Smooth muscle cell (in vitro differentiated cells): ENCODE measurements around the gene INPP5A. TPM values are rescaled to one million over a fixed set of nuclear protein-coding genes. Genes with fewer than 3 reads are reported as not detected.
"Not testable (repeated sequence)": the region's sequence is repeated elsewhere in the genome, so short reads cannot be mapped to it uniquely, and the experiment has no call there.

Experiments
- DNase-seq: peaks from one replicate; lab custom pipeline; 2025; ENCODE audit not compliant: unreplicated experiment; lab: John Stamatoyannopoulos, UW
- H2AFZ ChIP-seq: fragments of 200-600 bp; sonication (generic); 2 replicates; pipeline ENCODE4 v1.6.0; 2016; ENCODE audit warnings: antibody characterized with exemption, low read depth, mild to moderate bottlenecking
- H3F3A ChIP-seq: fragments of 200-600 bp; sonication (generic); 2 replicates; pipeline ENCODE4 v1.6.0; 2017; ENCODE audit warnings: antibody characterized with exemption, low read depth
- H3K27ac ChIP-seq: fragments of 200-600 bp; sonication (generic); 2 replicates; pipeline ENCODE4 v1.5.1; 2016; ENCODE audit warnings: low read depth, mild to moderate bottlenecking
- H3K27me3 ChIP-seq: fragments of 200-600 bp; sonication (generic); 2 replicates; pipeline ENCODE4 v1.6.1; 2016; ENCODE audit warnings: low read depth, mild to moderate bottlenecking
- H3K36me3 ChIP-seq: fragments of 200-600 bp; sonication (generic); 2 replicates; pipeline ENCODE4 v1.5.1; 2016; ENCODE audit warnings: low read depth
- H3K4me1 ChIP-seq: fragments of 200-600 bp; sonication (generic); 2 replicates; pipeline ENCODE4 v1.5.1; 2016; ENCODE audit warnings: low read depth
- H3K4me2 ChIP-seq: fragments of 200-600 bp; sonication (generic); 2 replicates; pipeline ENCODE4 v1.6.0; 2016; ENCODE audit warnings: mild to moderate bottlenecking
- H3K4me3 ChIP-seq: fragments of 200-600 bp; sonication (generic); 2 replicates; pipeline ENCODE4 v1.5.1; 2016; ENCODE audit warnings: mild to moderate bottlenecking
- H3K79me2 ChIP-seq: fragments of 200-600 bp; sonication (generic); 2 replicates; pipeline ENCODE4 v1.6.0; 2016; ENCODE audit warnings: low read depth, mild to moderate bottlenecking
- H3K9ac ChIP-seq: fragments of 200-600 bp; sonication (generic); 2 replicates; pipeline ENCODE4 v1.6.0; 2016; ENCODE audit warnings: low read depth
- H3K9me3 ChIP-seq: fragments of 200-600 bp; sonication (generic); replicated peaks from 2 replicates; pipeline ENCODE4 v1.5.1; 2016; ENCODE audit warnings: low read depth
- H4K20me1 ChIP-seq: fragments of 200-600 bp; sonication (generic); 2 replicates; pipeline ENCODE4 v1.6.0; 2016; ENCODE audit warnings: low read depth
- WGBS: methylation state at CpG from one replicate; pipeline ENCODE4 v1.1.7; 2016; ENCODE audit warnings: low lambda C conversion rate; 5-methylcytosine and 5-hydroxymethylcytosine counted together
- polyA plus RNA-seq: library from polyadenylated mRNA; unstranded; fragments of >200 nt; fragmentation: Nextera tagmentation; extraction: Ambion mirVana; gene quantifications from 2 replicates; pipeline ENCODE4 v1.2.1, GENCODE V29; 2016
- total RNA-seq: library from RNA; depleted of rRNA; stranded (reverse); fragments of >200 nt; gene quantifications from 2 replicates; pipeline ENCODE4 v1.2.3, GENCODE V29; 2014
- TF ChIP-seq, protein P1 (sequence below): fragments of 200-600 bp; sonication (generic); IDR thresholded peaks from 2 replicates; pipeline ENCODE4 v1.5.1; 2017; ENCODE audit warnings: borderline replicate concordance, mild to moderate bottlenecking, antibody characterized with exemption; ENCODE audit not compliant: insufficient read depth, poor library complexity, severe bottlenecking

The INPP5A gene
- total and polyA plus RNA-seq, 2 experiments from 2014 or later: 48.0 to 55.9 TPM

DNA sequence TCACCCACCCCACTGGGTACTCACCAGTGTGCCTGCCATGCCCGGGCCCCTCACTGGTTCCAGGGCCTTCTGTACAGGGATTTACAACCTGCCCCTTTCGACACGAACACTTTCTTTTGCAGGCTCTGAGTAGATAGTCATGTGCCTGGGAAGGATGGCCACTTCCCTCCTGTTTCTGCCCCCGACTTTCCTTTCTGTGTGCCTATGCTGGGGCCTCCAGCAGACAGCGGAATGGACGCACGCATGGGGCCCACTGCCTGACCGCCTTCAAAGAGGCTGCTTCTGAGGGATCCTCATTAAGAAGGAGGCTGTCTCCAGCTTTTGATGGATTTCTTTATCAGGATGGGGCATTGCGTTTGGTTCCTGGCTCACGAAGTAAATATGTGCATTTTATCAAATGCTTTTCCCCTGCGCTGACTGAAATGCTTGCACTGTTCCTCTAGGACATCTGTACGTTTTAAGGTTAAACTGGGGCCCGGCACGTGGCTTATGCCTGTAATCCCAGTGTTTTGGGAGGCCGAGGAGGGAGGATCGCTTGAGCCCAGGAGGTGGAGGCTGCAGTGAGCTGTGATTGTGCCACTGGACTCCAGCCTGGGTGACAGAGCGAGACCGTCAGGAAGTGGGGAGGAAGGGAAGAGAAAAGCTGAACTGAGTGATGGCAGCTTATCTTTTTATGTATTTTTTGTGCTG, 277.7 kb downstream of the INPP5A start:
- WGBS: 87% methylated on average over 18 of the region's 18 CpGs

DNA sequence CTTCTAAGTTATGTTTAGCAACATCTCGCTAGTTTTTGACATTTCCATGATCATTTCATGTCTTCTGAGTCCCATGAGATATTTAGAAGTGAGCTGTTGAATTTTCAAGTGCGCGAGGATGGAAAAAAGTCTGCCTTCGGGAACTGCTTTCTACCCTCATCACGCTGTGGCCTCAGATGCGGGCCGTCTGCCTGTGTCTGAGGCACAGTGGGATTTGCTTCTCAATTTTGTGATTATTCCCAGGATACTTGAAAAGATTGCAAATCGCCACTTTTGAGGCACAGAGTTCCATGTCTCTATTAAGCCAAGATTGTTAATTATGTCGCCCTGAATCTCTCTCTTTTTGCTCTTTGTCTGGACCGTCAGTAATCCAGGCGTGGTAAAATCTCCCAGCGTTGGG, 279.1 kb downstream of the INPP5A start:
- Histone ChIP-seq H3K36me3 (no peaks in the 10 kb centered on the region), H2AFZ (no peak overlapping the region), H3K4me3 (no peak overlapping the region), H3K9ac (no peak overlapping the region), H3K4me2 (no peak overlapping the region), H3F3A (no peaks in the 10 kb centered on the region), H3K27me3 (peaks cover 4% of the 10 kb centered on the region), H3K9me3 (no peaks in the 10 kb centered on the region), H3K4me1 (no peaks in the 10 kb centered on the region), H3K79me2 (no peaks in the 10 kb centered on the region), H3K27ac (no peak overlapping the region), H4K20me1 (no peaks in the 10 kb centered on the region)
- 92% methylated on average over 12 of the region's 12 CpGs for WGBS
- no peak for DNase-seq
- TF ChIP-seq, protein P1, sequence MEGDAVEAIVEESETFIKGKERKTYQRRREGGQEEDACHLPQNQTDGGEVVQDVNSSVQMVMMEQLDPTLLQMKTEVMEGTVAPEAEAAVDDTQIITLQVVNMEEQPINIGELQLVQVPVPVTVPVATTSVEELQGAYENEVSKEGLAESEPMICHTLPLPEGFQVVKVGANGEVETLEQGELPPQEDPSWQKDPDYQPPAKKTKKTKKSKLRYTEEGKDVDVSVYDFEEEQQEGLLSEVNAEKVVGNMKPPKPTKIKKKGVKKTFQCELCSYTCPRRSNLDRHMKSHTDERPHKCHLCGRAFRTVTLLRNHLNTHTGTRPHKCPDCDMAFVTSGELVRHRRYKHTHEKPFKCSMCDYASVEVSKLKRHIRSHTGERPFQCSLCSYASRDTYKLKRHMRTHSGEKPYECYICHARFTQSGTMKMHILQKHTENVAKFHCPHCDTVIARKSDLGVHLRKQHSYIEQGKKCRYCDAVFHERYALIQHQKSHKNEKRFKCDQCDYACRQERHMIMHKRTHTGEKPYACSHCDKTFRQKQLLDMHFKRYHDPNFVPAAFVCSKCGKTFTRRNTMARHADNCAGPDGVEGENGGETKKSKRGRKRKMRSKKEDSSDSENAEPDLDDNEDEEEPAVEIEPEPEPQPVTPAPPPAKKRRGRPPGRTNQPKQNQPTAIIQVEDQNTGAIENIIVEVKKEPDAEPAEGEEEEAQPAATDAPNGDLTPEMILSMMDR: no peak

More for the DNA sequence above, 277.7 kb downstream of the INPP5A start:
- Histone ChIP-seq H3K27me3 (peaks cover 4% of the 10 kb centered on the region), H3K79me2 (no peaks in the 10 kb centered on the region), H3K27ac (no peak overlapping the region), H3K4me3 (no peak overlapping the region), H3K4me2 (no peak overlapping the region), H3K4me1 (no peaks in the 10 kb centered on the region), H4K20me1 (no peaks in the 10 kb centered on the region), H3K36me3 (no peaks in the 10 kb centered on the region), H3K9ac (no peak overlapping the region), H2AFZ (no peak overlapping the region), H3F3A (no peaks in the 10 kb centered on the region), H3K9me3 (no peaks in the 10 kb centered on the region)
- TF ChIP-seq, protein P1: no peak
- DNase-seq: no peak

DNA sequence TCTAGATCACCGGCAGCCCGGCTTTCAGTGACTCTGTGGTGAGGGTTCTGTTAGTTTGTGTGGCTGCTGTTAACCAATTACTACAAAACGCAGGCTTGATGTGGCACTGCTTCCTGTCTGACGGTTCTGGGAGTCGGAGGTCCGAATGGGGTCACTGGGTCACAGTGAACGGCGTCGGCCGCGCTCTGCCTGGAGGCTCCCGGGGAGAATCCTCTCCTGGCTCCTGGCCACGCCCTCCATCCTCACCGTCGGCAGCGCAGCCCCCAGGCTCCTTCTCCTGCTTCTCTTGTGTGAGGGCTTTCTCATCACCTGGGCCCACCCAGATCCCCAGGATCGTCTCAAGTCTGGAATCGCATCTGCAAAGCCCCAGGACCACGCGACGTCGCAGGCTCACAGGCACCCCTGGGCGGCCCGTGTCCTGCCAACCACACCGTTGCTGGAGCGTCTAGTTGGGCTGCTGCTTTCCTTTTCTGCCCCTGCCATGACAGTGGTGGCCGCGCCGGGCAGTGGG, 280.2 kb downstream of the INPP5A start:
- Histone ChIP-seq H3K4me3 (no peak overlapping the region), H3K27me3 (peaks cover 4% of the 10 kb centered on the region), H2AFZ (no peak overlapping the region), H3K79me2 (no peaks in the 10 kb centered on the region), H3K27ac (no peak overlapping the region), H3K36me3 (no peaks in the 10 kb centered on the region), H3K4me1 (no peaks in the 10 kb centered on the region), H4K20me1 (no peaks in the 10 kb centered on the region), H3K4me2 (no peak overlapping the region), H3F3A (no peaks in the 10 kb centered on the region), H3K9me3 (no peaks in the 10 kb centered on the region), H3K9ac (no peak overlapping the region)
- 93% methylated on average over 29 of the region's 29 CpGs for WGBS
- DNase-seq: no peak
- TF ChIP-seq, protein P1: no peak

DNA sequence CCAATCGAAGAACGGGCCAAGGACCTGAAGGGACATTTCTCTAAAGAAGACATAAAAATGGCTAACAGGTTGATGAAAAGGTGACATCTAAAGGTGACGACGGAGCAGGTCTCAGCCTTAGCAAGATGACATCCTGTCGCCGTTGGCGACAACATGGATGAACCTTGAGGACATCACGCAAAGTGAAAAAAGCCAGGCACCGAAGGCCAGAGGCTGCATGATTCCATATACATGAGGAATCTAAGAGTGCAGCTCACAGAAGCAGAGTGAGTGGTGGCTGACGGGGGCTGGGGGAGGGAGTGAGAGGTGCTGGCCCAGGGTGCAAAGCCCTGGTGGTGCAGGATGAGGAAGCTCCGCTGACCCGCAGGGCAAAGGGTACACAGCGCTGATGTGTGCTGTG, 282.5 kb downstream of the INPP5A start:
- Histone ChIP-seq H3K27me3 (peaks cover 4% of the 10 kb centered on the region), H3K9me3 (no peaks in the 10 kb centered on the region), H2AFZ (no peak overlapping the region), H3F3A (no peaks in the 10 kb centered on the region), H3K4me1 (no peaks in the 10 kb centered on the region), H3K79me2 (no peaks in the 10 kb centered on the region), H3K4me2 (no peak overlapping the region), H4K20me1 (no peaks in the 10 kb centered on the region), H3K36me3 (no peaks in the 10 kb centered on the region), H3K4me3 (no peak overlapping the region), H3K9ac (no peak overlapping the region), H3K27ac (no peak overlapping the region)
- TF ChIP-seq, protein P1: no peak
- 90% methylated on average over 13 of the region's 13 CpGs for WGBS
- DNase-seq: no peak

DNA sequence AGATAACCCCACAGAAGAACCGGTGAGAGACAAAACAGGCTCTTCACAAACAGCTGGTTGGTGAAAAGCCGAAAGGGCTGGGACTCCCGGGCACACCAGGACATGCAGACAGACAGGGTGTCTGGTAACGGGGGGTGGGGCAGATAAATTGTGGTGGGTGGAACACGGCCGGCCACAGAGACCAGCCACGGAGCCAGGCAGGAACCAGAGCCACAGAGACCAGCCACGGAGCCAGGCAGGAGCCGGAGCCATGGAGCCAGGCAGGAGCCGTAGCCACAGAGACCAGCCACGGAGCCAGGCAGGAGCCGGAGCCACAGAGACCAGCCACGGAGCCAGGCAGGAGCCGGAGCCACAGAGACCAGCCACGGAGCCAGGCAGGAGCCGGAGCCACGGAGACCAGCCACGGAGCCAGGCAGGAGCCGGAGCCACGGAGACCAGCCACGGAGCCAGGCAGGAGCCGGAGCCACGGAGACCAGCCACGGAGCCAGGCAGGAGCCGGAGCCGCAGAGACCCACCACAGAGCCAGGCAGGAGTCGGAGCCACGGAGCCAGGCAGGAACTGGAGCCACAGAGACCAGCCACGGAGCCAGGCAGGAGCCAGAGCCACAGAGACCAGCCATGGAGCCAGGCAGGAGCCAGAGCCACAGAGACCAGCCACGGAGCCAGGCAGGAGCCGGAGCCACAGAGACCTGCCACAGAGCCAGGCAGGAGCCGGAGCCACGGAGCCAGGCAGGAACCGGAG, 288.4 kb downstream of the INPP5A start:
- not testable (repeated sequence) for H3K4me1 ChIP-seq, H3K9me3 ChIP-seq, H4K20me1 ChIP-seq, H3K4me2 ChIP-seq, DNase-seq, H3K4me3 ChIP-seq, H3K9ac ChIP-seq, H2AFZ ChIP-seq, H3K79me2 ChIP-seq, H3K27ac ChIP-seq, H3K36me3 ChIP-seq, H3F3A ChIP-seq
- H3K27me3 ChIP-seq: peaks cover 15% of the 10 kb centered on the region
- WGBS: 91% methylated on average over 34 of the region's 34 CpGs
